PC-3 (cell line): ENCODE data around the gene PCSK2. TPM values are rescaled to one million over a fixed set of nuclear protein-coding genes. Genes with fewer than 3 reads are reported as not detected.

Experiments used
- ATAC-seq: fragments of 200-7000 bp; cut with Tn5 transposase; 2 replicates; pipeline ENCODE4 v1.9.1; 2020; ENCODE audit warnings: mild to moderate bottlenecking, moderate library complexity
- BruUV-seq: library from RNA; stranded (reverse); fragments of 400-500 nt; replicated peaks from 2 replicates; lab custom pipeline; 2021; lab: Mats Ljungman, UMichigan
- CTCF ChIA-PET: fragments of 300-600 bp; sonication (Branson Sonifier 250); formaldehyde crosslinking; loops from one replicate; lab custom pipeline; 2022; ENCODE audit warnings: antibody characterized with exemption; lab: Charles Lee
- POLR2A ChIA-PET: fragments of 300-600 bp; sonication (Branson Sonifier 250); formaldehyde crosslinking; loops from one replicate; lab custom pipeline; 2022; ENCODE audit warnings: antibody characterized with exemption; ENCODE audit not compliant: unreplicated experiment; lab: Charles Lee
- DNase-seq: peaks from one replicate; pipeline ENCODE4 v3.0.0-alpha.2; 2015
- H2AFZ ChIP-seq: fragments of 300-600 bp; sonication (generic); 2 replicates; pipeline ENCODE4 v1.6.0; 2016; ENCODE audit warnings: antibody characterized with exemption, low read length
- H3F3A ChIP-seq: fragments of 300-600 bp; sonication (generic); one replicate; pipeline ENCODE4 v1.6.0; 2017; ENCODE audit warnings: antibody characterized with exemption, low read length, control low read depth, mild to moderate bottlenecking; ENCODE audit not compliant: unreplicated experiment
- H3K27ac ChIP-seq: fragments of 300-600 bp; sonication (generic); 2 replicates; pipeline ENCODE4 v1.5.1; 2016; ENCODE audit warnings: mild to moderate bottlenecking, low read length
- H3K27me3 ChIP-seq: fragments of 300-600 bp; sonication (generic); 2 replicates; pipeline ENCODE4 v1.6.1; 2016; ENCODE audit warnings: low read length, mixed read lengths
- H3K36me3 ChIP-seq: fragments of 300-600 bp; sonication (generic); 2 replicates; pipeline ENCODE4 v1.6.1; 2016; ENCODE audit warnings: low read depth, mixed run types, low read length, mixed read lengths
- H3K4me1 ChIP-seq: fragments of 300-600 bp; sonication (generic); 2 replicates; pipeline ENCODE4 v1.5.1; 2016; ENCODE audit warnings: low read length; ENCODE audit not compliant: insufficient read depth
- H3K4me2 ChIP-seq: fragments of 300-600 bp; sonication (generic); 2 replicates; pipeline ENCODE4 v1.6.0; 2016; ENCODE audit warnings: low read length
- H3K4me3 ChIP-seq: fragments of 300-600 bp; sonication (generic); 2 replicates; pipeline ENCODE4 v1.5.1; 2016; ENCODE audit warnings: mild to moderate bottlenecking, low read length, mixed read lengths
- H3K79me2 ChIP-seq: fragments of 300-600 bp; sonication (generic); 2 replicates; pipeline ENCODE4 v1.6.1; 2017; ENCODE audit warnings: low read length, mixed read lengths
- H3K9ac ChIP-seq: fragments of 300-600 bp; sonication (generic); 2 replicates; pipeline ENCODE4 v1.6.0; 2016; ENCODE audit warnings: mild to moderate bottlenecking, low read length
- H3K9me2 ChIP-seq: fragments of 300-600 bp; sonication (generic); replicated peaks from 2 replicates; pipeline ENCODE4 v1.6.1; 2016; ENCODE audit warnings: mixed run types, low read length, mixed read lengths
- H3K9me3 ChIP-seq: fragments of 300-600 bp; sonication (generic); 2 replicates; pipeline ENCODE4 v1.6.1; 2016; ENCODE audit warnings: low read length, mixed read lengths
- H4K20me1 ChIP-seq: fragments of 300-600 bp; sonication (generic); 2 replicates; pipeline ENCODE4 v1.6.1; 2016; ENCODE audit warnings: low read length, mixed read lengths
- EZH2 ChIP-seq: fragments of 300-600 bp; sonication (generic); IDR thresholded peaks from one replicate; pipeline ENCODE4 v1.6.1; 2017; ENCODE audit warnings: antibody characterized with exemption, mild to moderate bottlenecking, low read length; ENCODE audit not compliant: unreplicated experiment
- EZH2phosphoT487 ChIP-seq: fragments of 300-600 bp; sonication (generic); IDR thresholded peaks from 2 replicates; pipeline ENCODE4 v1.6.1; 2018; ENCODE audit warnings: mild to moderate bottlenecking, antibody characterized with exemption, low read length, borderline replicate concordance
- intact Hi-C: fragments of 100-400 bp; cut with micrococcal nuclease; formaldehyde crosslinking; loops from 2 replicates; pipeline ENCODE4 v1.9.0; 2023
- total RNA-seq: library from RNA; depleted of rRNA; stranded (reverse); fragments of >200 nt; gene quantifications from 2 replicates; pipeline ENCODE4 v1.2.3, GENCODE V29; 2014
- TF ChIP-seq, protein P1 (sequence below): fragments of 300-600 bp; sonication (generic); conservative IDR thresholded peaks from 2 replicates; pipeline ENCODE4 v1.5.1; 2017; ENCODE audit warnings: antibody characterized with exemption, low read depth, mild to moderate bottlenecking, low read length

Gene PCSK2
- total RNA-seq, 1 experiment from 2014 or later: not detected

DNA sequence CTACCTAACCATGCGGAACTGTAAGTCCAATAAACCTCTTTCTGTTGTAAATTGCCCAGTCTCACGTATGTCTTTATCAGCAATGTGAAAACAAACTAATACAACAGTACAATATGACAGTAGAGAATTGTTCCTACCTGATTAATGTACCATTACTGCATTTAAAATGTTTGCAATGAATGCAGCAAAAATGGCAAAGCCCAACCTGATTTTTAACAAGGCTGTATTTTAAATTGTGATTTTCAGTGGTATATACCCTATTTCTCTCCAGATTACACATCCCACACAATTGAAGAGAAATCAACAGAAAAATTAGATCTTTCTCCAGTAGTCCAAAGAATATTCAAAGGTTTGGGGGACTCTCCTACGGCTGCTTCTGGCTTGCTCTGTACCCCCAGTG, 3.3 kb upstream of the PCSK2 start:
- Histone ChIP-seq H3K27me3 (peaks cover 86% of the 10 kb centered on the region), H3K4me2 (no peak overlapping the region), H3K79me2 (no peaks in the 10 kb centered on the region), H3K4me1 (no peaks in the 10 kb centered on the region), H3K4me3 (no peak overlapping the region), H4K20me1 (no peaks in the 10 kb centered on the region), H3K9me2 (no peaks in the 10 kb centered on the region), H3K36me3 (no peaks in the 10 kb centered on the region), H2AFZ (no peak overlapping the region), H3K27ac (no peak overlapping the region), H3K9me3 (no peaks in the 10 kb centered on the region), H3K9ac (no peak overlapping the region), H3F3A (no peaks in the 10 kb centered on the region)
- CTCF ChIA-PET: no interaction called here
- DNase-seq (no peak), ATAC-seq (no peak)
- no TSS peak for BruUV-seq
- intact Hi-C loops: no loop called here
- TF ChIP-seq EZH2 (no peak), EZH2phosphoT487 (no peak)
- TF ChIP-seq, protein P1, sequence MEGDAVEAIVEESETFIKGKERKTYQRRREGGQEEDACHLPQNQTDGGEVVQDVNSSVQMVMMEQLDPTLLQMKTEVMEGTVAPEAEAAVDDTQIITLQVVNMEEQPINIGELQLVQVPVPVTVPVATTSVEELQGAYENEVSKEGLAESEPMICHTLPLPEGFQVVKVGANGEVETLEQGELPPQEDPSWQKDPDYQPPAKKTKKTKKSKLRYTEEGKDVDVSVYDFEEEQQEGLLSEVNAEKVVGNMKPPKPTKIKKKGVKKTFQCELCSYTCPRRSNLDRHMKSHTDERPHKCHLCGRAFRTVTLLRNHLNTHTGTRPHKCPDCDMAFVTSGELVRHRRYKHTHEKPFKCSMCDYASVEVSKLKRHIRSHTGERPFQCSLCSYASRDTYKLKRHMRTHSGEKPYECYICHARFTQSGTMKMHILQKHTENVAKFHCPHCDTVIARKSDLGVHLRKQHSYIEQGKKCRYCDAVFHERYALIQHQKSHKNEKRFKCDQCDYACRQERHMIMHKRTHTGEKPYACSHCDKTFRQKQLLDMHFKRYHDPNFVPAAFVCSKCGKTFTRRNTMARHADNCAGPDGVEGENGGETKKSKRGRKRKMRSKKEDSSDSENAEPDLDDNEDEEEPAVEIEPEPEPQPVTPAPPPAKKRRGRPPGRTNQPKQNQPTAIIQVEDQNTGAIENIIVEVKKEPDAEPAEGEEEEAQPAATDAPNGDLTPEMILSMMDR: no peak
- POLR2A ChIA-PET: no interaction called here

DNA sequence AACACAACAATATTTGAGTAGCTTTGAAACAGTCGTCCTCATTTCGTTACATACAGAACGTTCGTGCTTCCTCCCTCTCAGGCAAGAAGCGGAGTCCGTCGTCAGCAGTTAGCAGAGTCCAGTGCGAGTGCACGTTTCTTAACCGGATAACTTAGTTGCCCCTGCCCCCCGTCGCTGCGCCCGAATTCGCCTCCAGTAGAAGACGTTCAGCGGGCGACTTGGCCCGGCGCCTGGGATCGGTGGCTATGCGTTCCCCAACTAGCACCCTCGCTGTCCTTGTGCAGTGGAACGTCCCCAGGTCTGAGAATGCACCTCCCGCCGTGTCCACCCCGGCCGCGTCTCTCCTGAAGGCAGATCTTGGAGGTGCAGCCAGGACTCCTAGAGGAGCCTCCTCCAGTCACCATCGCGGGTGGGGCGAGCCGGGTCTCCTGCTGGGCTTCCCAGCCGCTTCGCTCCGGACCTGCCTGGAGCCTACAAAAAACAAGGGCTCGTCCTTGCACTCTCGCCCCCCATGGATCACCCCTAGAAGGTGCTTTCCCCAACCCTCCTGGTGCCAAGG, 910 bp upstream of the PCSK2 start:
- peaks cover 86% of the 10 kb centered on the region for H3K27me3 ChIP-seq
- H3F3A ChIP-seq: no peaks in the 10 kb centered on the region
- DNase-seq (no peak), ATAC-seq (no peak)
- intact Hi-C loops: no loop called here
- no TSS peak for BruUV-seq
- H4K20me1 ChIP-seq: no peaks in the 10 kb centered on the region
- no peaks in the 10 kb centered on the region for H3K9me2 ChIP-seq
- TF ChIP-seq, protein P1: no peak
- TF ChIP-seq EZH2 (no peak), EZH2phosphoT487 (no peak)
- no peaks in the 10 kb centered on the region for H3K79me2 ChIP-seq
- no peak overlapping the region for H3K9ac ChIP-seq
- ChIA-PET CTCF (no interaction called here), POLR2A (no interaction called here)
- H2AFZ ChIP-seq: no peak overlapping the region
- no peak overlapping the region for H3K27ac ChIP-seq
- H3K4me1 ChIP-seq: no peaks in the 10 kb centered on the region
- H3K4me3 ChIP-seq: no peak overlapping the region
- H3K9me3 ChIP-seq: no peaks in the 10 kb centered on the region
- H3K4me2 ChIP-seq: no peak overlapping the region
- no peaks in the 10 kb centered on the region for H3K36me3 ChIP-seq

DNA sequence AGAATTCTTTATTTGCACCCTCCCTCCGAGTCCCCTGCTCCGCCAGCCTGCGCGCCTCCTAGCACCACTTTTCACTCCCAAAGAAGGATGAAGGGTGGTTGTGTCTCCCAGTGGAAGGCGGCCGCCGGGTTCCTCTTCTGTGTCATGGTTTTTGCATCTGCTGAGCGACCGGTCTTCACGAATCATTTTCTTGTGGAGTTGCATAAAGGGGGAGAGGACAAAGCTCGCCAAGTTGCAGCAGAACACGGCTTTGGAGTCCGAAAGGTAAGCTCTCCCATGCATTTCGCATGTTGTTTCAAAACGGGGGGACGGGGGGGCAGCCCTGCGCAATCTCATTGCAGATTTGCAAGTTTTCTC, 357 bp downstream of the PCSK2 start:
- DNase-seq (no peak), ATAC-seq (no peak)
- Histone ChIP-seq H3K9ac (no peak overlapping the region), H4K20me1 (no peaks in the 10 kb centered on the region), H3K36me3 (no peaks in the 10 kb centered on the region), H3K79me2 (no peaks in the 10 kb centered on the region), H3K27me3 (peaks cover 82% of the 10 kb centered on the region), H3K4me2 (no peak overlapping the region), H3K9me3 (no peaks in the 10 kb centered on the region), H3F3A (no peaks in the 10 kb centered on the region), H3K9me2 (no peaks in the 10 kb centered on the region), H3K4me1 (no peaks in the 10 kb centered on the region), H3K27ac (no peak overlapping the region), H2AFZ (no peak overlapping the region), H3K4me3 (no peak overlapping the region)
- intact Hi-C loops: no loop called here
- no TSS peak for BruUV-seq
- TF ChIP-seq EZH2 (no peak), EZH2phosphoT487 (no peak)
- TF ChIP-seq, protein P1: no peak
- POLR2A ChIA-PET: no interaction called here
- CTCF ChIA-PET: no interaction called here
